GM21381 (cell line): Measurements from ENCODE around the gene JOSD2.
"Not testable (repeated sequence)": the region's sequence is repeated elsewhere in the genome, so short reads cannot be mapped to it uniquely, and the experiment has no call there.

Source experiments
- ATAC-seq: cut with Tn5 transposase; IDR thresholded peaks from one replicate; pipeline ENCODE4 v1.9.1; 2021; ENCODE audit warnings: mild to moderate bottlenecking, moderate library complexity; ENCODE audit not compliant: unreplicated experiment

The JOSD2 gene

DNA sequence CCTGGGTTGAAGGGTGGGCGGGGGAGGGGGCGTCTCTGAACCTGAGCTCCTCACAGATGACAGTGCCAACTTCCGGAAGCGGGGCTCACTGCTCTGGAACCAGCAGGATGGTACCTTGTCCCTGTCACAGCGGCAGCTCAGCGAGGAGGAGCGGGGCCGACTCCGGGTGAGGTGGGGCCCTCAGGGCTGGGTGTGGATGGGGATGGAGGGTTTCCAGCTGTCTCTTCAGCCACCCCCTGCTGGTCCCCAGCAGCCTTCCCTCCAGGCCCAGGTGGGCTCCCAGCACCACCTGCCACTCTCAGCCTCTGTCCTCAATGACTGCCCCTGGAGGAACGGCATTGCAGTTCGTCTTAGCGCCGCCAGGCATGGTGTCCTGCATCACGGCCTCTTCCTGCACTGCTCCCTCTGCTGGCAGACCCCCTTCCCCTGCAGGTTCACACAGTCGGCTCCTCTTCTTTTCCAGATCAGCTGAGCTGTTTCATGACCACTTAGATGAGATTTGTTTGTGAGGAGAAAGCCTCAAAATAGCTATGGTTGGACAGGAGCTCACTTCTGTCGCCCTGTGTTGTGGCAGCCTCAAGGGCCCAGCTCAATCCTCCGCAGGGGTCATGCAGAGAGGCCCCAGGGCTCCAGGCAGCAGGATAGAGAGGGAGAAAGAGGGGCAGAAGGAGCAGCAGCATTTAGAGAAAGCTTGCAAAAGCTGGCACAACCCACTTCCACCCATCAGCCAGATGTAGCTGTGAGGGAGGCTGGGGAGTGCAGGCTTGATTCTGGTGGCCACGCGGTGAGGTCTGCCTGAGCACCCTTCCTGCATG lies 31.9 kb downstream of the JOSD2 start:
- no peak for ATAC-seq

DNA sequence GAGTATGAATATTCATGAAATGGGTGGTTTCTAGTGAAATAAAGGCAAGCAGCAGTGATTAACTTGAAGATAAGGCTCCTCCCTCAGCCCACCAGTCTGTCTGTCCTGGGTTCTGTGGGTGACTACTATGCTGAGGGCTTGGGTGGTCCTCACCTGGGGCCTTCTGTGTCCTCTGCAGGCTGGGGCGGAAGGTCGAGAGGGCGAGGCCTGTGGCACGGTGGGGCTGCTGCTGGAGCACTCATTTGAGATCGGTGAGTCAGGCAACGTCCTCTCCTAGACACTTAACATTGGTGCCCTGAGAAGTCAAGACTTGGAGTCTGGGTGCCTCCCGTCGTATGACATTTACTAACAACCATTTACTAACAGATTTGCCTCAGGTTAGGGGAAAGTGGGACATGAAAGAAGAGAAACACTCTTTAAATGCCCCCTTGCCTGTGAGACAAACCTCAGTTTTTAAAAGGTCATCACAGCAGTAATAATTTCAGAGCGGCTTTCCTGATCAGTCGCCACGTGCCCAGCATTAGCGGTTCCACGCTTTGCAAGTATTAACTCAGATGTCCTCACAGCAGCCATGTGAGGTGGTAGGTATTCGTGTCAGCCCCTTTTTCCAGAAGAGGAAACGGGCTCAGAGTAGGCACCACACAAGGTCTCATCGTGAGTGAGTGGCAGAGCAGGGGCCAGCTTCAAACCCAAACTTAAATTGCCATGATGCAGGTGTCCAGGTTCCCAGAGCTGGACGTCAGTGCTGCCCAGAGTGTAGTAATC lies 33.1 kb downstream of the JOSD2 start:
- ATAC-seq, result no peak

GRCh38 chr19:50476907-50477238 lies 34.1 kb downstream of the JOSD2 start:
- ATAC-seq, result no peak

GRCh38 chr19:50476224-50476906 lies 34.6 kb downstream of the JOSD2 start, which contains the start of the genes EMC10 and GARIN5A:
Gene EMC10, plus strand, starts transcription at chr19:50476507. Its CDS starts 38 bp downstream, at chr19:50476545.
Gene GARIN5A, minus strand, starts transcription at chr19:50476848. Its CDS starts 460 bp downstream, at chr19:50476388.
- peak; percentile 74 for ATAC-seq

DNA sequence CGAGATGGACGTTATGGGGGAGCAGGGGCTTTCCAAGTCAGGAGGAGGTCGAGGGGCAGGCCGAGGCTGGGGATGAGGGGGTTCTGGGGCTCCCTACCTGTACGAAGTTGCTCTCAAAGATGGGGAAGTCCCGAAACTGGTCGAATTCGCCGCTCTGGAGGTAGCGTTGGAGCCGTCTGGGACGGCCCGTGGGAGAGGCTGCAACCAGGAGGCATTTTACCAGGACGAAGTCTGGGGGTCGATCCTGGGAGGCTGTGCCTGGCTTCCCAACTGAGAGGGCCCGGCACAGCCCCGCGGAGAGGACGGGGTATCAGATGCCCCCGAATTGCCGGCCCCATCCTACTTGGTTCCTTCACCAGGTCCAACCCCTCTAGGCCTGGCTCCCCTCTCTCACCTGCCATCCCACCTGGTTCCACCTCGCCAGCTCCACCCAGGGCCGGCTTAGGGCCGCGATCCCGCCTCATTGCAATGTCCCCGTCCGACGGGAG lies 35.2 kb downstream of the JOSD2 start:
- peak; percentile 6 for ATAC-seq

DNA sequence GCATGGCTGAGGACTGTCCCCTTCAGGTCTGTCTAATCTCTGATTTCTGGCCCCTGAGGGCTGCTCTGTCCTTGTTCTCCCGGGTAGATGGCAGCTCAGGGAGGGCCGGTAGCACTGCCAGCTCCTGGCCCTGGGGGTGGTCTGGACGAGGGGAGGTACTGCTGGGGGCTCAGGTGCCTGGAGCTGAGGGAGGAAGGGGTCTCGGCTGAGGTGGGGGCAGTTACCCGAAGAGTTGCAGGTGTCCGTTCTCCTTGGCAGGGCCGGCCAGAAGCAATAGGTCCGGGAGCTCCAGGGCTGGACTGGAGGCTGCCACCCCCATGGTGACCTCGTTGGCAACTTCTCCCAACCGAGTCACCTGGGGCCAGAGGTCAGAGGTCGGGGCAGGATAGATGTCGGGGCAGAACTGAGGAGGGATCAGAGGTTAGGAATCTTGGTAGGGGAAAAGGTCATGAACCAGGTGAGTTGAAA lies 35.9 kb downstream of the JOSD2 start:
- no peak for ATAC-seq

DNA sequence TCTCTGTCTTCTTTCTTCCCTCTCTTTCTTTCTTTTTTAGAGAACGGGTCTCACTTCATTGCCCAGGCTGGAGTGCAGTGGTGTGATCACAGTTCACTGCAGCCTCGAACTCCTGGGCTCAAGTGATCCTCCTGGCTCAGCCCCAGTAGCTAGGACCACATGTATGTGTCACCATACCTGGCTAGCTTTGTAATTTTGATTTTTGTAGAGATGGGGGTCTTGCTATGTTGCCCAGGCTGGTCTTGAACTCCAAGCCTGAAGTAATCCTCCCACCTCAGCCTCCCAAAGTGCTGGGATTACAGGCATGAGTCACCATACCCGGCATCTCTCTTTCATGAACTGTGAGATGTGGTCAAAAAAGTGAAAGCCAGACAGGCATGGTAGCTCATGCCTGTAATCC lies 37.7 kb downstream of the JOSD2 start:
- ATAC-seq, result not testable (repeated sequence)

DNA sequence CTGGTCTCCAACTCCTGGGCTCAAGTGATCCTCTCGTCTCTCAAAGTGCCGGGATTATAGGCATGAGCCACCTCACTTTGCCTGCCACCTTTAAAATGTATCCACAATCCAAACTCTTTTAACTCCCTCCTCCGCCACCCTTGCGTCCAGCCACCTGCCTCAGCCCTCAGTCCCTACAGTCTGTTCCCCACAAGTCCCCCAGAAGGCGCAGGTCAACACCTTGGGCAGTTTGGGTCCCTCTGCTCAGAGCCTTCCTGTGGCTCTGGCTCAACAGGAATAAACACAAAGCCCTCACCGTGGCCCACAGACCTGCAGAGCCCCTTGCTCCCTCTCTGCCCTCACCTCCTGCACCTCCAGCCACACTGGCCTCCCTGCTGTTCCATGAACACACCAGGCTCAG lies 42.2 kb downstream of the JOSD2 start:
- no peak for ATAC-seq

DNA sequence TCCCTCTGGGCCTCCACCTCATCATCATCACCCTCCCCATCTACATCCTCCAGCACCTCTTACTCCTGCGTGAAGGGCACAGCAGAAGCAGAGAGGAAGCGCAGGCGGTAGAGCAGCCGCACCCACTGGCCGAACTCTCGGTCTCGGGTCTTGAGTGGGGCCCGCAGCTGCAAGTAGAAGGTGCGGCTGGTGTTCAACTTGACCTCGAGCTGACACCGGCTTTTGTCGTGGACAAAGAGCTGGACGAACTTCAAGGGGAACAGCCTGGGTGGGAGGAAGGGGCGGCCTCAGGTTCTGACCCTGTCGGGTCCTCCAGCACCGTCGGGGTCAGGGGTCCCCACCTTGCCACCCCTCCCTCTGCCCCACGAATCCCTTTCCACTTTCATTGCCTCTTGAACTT lies 43.4 kb downstream of the JOSD2 start:
- no peak for ATAC-seq

DNA sequence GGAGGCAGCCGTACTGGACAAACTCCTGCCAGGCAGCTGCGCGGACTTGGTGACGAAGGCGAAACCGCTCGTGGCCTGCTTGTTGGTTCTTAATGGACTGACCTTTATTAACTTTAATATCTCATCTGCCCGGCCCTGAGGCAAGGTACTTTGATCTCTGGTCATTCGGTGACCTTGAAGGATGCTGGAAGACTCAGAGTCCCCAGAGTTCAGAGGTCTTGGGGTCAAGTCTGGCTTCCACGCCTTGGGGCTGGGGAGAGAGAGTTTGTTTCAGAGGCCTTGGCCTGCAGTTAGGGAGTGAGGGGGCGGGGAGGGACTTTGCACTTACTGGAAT lies 44.3 kb downstream of the JOSD2 start:
- no peak for ATAC-seq

GRCh38 chr19:50465986-50466705 lies 44.8 kb downstream of the JOSD2 start:
- no peak for ATAC-seq

- no peak for ATAC-seq
These were observed 46.0 kb downstream of the JOSD2 start for GRCh38 chr19:50465000-50465399.

GRCh38 chr19:50464348-50464747 lies 46.6 kb downstream of the JOSD2 start:
- no peak for ATAC-seq

GRCh38 chr19:50462970-50463369 lies 48.0 kb downstream of the JOSD2 start:
- ATAC-seq, result no peak

DNA sequence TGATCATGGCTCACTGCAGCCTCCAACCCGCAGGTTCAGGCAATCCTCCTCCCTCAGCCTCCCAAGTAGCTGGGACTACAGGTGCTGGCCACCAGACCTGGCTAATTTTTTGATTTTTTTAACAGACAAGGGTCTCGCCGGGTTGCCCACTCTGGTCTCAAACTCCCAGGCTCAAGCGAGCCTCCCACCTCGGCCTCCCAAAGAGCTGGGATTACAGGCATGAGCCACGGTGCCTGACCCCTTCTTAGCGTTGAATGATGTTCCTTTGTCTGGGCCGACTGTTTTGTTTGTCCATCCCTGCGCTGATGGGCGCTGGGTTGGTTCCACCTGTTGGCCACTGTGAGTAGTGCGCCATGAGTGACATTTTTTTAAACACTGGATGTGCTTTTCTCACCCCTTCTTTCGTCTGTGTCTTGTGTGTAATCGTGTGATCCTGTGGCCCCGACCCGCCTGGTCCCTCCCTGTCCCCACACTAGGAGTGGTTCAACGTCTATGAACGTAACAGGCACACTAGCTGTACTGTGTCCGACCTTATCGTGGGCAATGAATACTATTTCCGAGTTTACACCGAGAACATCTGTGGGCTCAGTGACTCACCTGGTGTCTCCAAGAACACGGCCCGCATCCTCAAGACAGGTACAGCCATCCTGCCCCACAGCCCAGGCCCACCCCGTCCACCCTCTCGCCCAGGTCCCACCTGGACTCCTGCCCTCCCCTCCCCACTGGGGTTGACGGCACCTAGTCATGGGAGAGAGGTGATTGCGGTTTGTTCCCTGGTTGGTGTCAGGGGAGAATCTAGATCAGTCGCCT lies 49.7 kb downstream of the JOSD2 start:
- no peak for ATAC-seq

- ATAC-seq, result peak; percentile 55
These were observed 50.7 kb downstream of the JOSD2 start for GRCh38 chr19:50460161-50460765.

- ATAC-seq, result no peak
These were observed 51.4 kb downstream of the JOSD2 start for GRCh38 chr19:50459638-50460037.

DNA sequence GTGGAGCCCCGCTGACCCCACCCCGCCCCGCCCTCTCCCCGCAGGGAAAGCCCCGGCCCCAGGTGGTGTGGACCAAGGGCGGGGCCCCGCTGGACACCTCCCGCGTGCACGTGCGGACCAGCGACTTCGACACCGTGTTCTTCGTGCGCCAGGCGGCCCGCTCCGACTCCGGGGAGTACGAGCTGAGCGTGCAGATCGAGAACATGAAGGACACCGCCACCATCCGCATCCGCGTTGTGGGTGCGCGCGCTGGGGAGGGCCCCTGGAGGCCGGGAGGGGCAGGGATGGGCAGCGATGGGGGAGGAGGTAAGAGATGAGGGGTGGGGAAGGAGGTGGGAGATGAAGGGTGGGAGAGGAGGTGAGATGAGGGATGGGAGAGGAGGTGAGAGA lies 51.9 kb downstream of the JOSD2 start:
- ATAC-seq, result no peak

- ATAC-seq, result no peak
These were observed 52.5 kb downstream of the JOSD2 start for GRCh38 chr19:50458396-50459066.
